ENCODE data around the gene PAPOLA.

- no peak for TF ChIP-seq STAT6 (CRISPR knock-in tag; IDR thresholded peaks at IDR 0.05)
- no peak for TF ChIP-seq CTCF (IDR thresholded peaks at IDR 0.05 in 2 of 3, conservative IDR thresholded peaks at IDR 0.05 in 1 of 3; ENCODE audit: insufficient read depth in 2 of 3, low read depth in 1 of 3, low read length in 3 of 3)
- no peak for TF ChIP-seq ETV6 (IDR thresholded peaks at IDR 0.05; ENCODE audit: borderline replicate concordance in 1 of 2, low read depth in 2 of 2, low read length in 1 of 2)
- TF ChIP-seq ETV6 (CRISPR knock-in tag; IDR thresholded peaks at IDR 0.05; ENCODE audit: borderline replicate concordance): no peak
- TF ChIP-seq POLR2A (conservative IDR thresholded peaks at IDR 0.05): no peak
- no peak for TF ChIP-seq NELFE (IDR thresholded peaks at IDR 0.05; ENCODE audit: insufficient read depth, insufficient read length)
Observed at GRCh38 chr14:96571311-96571710, 69.1 kb downstream of the PAPOLA start.

Data from K562 (cell line).